G401.6 (cell line): ENCODE data around the gene FCN3.
A peak's percentile ranks its signal among the peaks of the same experiment; 100 is the strongest.
"Not testable (repeated sequence)": the region's sequence is repeated elsewhere in the genome, so short reads cannot be mapped to it uniquely, and the experiment has no call there.

Experiments used
- FAIRE-seq: peaks from 2 replicates; lab custom pipeline; 2012; peaks lifted over from hg19 to GRCh38; lab: Jason Lieb, UNC

Gene FCN3

DNA sequence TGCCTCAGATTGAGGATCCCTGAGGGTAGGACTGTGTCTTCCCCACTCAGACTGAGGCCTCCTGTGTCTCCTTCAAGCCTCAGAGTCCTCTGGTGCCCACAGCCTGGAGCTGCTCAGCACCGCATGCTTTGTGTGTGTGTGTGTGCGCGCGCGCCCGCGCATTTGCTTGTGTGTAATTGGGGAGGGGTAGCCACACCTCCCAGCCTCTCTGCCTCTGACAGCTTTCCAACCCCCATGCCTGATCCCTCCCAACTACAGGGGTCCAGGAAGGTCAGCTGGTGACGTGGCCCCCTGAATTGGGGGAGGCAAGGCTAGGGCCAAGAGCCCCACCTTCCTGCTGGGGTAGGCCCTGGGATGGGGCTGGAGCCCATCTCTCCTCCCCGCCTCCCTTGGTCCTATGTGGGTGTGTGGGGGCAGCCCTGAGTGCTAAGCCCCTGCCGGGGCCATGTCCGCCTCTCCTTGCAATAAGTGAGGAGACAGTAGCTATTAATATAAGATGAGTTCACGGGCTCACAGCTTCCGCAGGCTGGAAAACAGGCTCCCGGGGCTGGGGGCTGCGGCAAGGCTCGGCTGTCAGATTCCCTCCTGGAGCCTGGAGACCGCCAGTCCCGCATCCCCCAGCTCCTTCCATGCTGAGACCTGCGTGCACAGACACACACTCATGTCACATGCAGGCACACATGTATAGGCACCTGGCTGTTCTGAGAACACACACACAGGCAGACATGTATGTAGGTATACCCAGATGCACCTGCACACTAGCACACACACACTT lies 24.8 kb upstream of the FCN3 start:
- FAIRE-seq, result no peak

DNA sequence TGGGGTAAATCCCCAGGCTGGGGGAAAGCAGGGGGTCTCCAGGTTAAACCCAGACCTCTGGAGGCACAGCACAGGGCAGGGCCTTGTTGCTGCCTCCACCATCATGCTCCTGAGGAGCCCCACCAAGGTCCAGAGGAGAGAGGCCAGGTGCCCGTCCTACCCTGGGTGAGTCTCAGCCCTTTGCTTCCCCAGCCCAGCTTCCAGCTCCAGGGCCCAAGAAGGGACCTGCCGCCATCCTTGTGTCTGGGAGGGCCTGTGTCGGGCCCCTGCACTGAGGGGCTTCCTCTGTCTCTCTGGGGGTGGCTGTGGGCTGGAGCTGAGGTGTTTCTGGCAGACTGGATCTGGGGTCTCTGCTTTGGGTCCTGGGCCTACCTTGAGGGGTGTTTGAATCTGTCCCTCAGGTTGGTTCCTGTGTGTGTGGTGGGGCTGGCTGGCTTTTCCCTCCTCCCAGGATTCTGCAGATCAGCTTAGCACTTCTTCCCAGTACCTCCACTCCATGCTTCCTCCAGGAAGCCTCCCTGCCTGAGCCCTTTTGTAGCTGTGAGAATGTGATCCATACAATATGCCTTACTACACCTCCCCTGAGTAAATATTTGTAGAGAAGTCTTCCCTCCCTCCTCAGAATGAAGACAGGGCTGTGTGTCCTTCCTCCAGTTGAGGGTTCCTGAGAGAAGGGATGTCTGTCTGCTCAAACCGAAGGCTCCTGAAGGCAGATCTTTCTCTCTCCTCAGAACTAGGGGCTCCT lies 24.0 kb upstream of the FCN3 start:
- no peak for FAIRE-seq

DNA sequence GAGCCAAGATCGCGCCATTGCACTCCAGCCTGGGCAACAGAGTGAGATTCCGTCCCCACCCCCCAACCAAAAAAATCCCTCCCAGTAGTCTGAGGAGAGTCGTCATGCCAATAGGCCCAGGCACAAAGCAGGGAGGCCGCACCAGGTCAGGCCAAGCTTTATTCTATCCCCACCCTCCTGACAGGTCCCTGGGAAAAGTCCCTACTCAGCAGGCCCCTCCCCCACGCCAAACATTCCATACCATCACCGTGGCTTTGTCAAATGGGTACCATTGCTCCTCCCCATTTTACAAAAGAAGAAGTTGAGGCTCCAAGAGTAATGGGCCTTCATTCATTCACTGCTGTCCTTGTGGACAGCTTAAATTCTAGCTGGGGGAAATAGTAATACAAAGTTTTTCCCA lies 23.1 kb upstream of the FCN3 start:
- FAIRE-seq, result no peak

DNA sequence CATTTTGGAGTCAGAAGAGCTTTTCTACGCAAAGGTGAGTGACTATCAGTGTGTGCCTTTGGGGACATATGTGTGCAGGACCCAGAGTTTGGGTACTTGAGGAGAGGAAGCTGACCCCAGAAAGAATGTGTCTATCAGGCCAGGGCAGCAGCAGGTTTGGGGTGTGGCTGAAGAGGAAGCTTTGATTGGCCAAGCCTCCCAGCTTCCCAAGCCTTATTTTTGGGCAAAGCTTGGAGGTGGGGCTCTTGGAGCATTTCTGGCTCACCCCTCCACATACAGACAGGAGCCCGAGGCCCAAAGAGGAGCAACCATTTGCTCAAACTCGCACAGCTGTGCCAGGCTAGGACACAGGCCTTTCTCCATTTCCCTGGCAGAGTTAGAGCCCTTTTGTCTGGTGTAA lies 22.5 kb upstream of the FCN3 start:
- no peak for FAIRE-seq

DNA sequence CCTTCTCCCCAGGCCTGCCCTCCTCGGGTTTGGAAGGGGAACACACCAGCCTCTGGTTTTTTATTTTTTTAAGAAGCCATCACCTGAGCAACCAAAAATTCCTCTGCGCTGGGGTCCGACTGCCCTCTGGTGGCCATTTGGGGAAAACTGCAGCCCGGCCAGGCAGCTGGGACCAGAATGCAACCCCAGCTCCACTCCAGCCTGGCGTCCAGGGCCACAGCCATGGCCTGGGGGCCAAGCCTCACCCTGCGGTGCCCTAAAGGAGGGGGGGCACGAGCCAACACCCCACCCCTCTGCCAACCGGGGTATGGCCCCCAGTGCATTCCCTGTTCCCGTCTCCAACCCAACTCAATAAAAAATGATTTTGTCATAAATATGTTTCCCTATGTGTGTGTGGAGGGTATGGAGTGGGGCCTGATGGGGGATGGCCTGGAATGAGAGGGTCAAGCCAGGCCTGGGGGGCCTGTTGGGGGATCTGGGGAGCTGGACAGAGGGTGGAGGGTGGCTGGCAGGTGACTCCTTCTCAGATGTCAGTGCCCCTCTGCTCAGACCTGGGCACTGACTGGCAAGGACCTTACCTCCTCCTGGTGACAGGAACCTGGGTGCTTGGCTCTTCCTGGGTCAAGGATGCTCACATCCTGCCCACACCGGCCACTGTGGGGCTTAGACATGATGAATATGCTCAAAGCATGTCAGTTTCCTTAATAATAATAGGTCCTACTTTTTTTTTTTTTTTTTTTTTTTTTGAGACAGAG lies 21.0 kb upstream of the FCN3 start:
- FAIRE-seq, result peak; percentile 94

DNA sequence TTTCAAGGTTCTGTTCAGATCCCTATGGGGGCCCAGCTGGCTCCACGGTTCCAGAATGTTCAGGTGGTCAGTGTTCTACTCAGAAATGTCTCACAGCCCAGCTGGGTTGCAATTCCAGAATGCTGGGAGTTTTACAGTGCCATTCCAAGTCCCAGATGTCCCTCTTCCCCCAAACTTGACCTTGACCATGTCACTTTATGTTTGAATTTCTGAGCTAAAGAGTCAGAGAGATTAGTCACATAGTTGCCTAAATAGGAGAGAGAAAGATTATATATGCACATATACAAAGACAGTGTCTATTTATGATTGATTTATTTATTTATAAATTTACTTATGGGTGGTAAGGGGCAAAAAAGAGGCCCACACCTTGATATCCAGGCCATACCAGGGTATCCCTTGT lies 20.3 kb upstream of the FCN3 start:
- FAIRE-seq, result no peak

DNA sequence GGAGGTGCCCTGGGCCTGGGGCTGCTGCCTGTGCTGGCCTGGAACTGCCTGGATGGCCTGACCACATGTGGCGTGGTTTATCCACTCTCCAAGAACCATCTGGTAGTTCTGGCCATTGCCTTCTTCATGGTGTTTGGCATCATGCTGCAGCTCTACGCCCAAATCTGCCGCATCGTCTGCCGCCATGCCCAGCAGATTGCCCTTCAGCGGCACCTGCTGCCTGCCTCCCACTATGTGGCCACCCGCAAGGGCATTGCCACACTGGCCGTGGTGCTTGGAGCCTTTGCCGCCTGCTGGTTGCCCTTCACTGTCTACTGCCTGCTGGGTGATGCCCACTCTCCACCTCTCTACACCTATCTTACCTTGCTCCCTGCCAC lies 19.6 kb upstream of the FCN3 start:
- no peak for FAIRE-seq

DNA sequence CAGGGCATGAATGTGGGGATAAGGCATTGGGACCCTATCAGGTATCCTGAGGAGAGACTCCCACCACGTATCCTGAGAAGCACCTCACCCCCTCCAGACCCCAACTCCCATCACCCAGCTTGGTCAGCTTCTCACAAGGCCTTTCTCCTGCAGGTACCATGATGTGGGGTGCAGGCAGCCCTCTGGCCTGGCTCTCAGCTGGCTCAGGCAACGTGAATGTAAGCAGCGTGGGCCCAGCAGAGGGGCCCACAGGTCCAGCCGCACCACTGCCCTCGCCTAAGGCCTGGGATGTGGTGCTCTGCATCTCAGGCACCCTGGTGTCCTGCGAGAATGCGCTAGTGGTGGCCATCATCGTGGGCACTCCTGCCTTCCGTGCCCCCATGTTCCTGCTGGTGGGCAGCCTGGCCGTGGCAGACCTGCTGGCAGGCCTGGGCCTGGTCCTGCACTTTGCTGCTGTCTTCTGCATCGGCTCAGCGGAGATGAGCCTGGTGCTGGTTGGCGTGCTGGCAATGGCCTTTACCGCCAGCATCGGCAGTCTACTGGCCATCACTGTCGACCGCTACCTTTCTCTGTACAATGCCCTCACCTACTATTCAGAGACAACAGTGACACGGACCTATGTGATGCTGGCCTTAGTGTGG lies 19.1 kb upstream of the FCN3 start:
- no peak for FAIRE-seq

DNA sequence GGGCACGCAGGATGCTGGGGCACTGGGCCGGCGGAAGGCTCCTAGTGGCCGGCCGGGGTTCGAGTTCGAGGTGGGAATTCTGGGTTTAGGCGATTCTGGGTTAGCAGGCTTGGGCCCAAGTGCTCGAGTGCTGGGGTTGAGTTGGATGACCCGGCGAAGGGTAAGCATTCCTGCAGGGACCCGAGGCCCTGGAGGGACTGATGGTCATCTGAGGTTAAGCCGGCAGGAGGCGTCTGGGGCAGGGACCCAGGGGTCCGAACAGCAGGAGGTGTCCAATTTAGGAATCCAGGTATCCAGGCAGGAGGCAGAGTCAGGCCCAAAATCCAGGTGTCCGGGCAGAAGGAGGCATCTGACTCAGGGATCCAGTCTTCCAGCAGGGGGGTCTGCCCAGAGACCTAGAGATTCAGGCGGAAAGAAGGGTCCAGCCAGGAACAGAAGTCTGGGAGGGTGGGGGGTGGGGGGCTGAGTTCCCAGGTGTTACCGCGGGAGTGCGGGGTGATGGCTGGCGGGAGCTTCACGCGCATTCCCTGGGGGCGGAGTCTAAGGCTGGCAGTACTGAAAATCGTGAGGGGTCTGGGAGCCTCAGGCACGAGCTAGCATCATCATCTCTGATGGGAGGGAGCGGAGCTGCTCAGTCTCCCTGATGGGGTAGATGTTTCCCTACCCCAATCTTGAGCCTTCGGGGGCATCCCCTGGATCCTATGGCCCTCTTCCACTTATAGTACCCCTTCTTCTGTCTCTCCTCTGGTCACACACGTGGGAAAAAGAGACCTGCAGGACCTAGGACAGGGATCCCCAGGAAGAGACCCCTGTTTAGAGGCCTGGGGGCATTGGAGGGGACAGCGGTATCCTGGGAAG lies 18.4 kb upstream of the FCN3 start:
- no peak for FAIRE-seq

DNA sequence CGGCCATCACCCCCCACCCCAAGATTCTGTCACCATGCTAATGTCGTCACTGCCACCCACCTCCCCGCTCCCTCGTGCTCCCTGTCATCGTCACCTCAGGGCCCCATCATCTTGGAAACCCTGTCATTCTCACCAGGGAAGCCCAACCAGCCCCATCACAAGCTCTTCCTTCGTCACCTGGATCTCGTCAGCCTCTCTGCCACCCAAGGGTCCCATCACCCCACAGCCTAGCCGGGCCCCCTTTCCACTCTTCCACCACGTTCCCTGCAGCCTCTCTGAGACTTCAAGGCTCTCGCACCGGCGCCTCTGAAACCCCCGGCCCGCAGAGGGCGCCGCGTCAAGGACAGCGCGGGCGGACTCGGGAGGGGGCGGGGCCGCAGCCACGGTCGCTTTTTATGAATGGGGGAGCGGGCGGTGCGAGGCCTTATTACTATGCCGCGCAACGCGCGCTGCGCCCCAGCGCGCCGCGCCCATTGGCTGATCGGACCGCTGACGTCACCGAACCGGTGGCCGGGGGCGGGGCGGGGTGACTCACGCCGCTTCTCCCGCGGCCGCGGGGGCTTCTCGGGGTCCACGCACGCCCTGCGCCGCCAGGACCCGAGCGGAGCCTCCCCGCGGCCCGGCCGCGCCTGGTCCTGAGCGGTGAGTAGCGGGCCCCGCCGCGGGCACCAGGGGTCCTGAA lies 17.6 kb upstream of the FCN3 start, which contains the start of gene GPR3:
TSS of gene GPR3 (plus strand) at position 527 of the 682 bp plus-strand sequence. CDS start 1,177 bp downstream, outside the sequence.
- FAIRE-seq, result peak; percentile 76

DNA sequence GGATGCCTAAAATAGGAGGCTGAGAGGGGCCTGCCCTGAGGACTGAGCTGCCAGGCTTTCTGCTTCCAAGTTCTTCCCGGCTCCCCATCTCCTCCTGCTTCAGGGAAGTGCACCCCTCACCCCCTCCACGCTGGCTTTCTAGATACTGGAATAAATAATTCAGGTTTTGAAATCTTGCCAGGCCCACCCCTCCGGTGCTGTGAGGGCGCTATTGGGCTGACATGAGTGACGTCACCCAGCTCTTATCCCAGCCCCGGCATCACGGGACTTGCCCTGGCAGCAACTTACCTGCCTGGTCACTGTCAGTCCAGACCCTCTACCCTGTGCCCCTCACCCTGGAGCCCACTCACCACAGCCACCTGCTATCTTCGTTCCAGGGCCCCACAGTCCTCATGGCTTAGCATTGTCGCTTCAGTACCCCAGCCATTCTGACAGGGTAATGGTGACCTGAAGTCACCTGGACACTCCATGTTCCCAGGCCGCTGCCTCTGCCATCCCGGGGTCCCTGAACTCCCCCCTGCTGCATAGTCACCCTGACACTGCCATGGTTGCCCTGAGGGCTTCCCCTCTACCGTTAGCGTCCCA lies 17.0 kb upstream of the FCN3 start:
- FAIRE-seq, result no peak

DNA sequence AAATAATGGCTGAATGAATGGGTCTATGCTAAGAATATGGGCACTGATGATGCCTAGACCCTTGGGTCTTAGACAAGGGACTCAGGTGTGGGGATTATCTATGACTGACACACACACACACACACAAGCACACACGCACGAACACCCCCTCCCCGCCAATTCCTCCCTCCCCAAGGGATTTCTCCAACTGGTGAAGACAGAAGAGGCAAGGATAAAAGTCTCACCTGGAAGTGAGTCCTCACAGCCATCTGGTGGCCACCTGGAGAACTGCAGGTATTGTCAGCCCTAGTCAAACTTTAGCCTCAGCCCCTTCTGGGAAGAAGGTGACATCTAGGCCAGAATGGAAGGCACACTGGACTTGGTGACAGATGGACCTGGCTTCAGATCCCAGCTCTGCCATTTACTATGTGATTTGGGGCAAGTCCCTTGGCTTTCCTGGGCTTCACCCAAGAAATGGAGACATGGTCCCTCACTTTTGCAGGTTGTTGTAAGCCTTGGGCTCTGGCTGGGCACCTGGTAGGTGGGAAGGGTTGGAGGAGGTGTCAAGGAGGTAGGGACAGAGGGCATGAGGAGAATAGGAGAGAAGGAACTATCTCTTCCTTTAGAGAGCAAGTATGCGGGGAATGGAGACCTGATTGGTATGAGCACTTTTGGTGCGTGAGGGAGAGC lies 13.8 kb upstream of the FCN3 start:
- peak; percentile 17 for FAIRE-seq

DNA sequence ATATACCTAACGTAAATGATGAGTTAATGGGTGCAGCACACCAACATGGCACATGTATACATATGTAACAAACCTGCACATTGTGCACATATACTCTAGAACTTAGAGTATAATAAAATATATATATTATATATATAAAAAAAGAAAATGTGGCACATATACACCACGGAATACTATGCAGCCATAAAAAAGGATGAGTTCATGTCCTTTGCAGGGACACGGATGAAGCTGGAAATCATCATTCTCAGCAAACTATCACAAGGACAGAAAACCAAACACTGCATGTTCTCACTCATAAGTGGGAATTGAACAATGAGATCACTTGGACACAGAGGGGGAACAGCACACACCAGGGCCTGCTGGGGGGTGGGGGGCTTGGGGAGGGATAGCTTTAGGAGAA lies 10.2 kb upstream of the FCN3 start:
- FAIRE-seq, result not testable (repeated sequence)

DNA sequence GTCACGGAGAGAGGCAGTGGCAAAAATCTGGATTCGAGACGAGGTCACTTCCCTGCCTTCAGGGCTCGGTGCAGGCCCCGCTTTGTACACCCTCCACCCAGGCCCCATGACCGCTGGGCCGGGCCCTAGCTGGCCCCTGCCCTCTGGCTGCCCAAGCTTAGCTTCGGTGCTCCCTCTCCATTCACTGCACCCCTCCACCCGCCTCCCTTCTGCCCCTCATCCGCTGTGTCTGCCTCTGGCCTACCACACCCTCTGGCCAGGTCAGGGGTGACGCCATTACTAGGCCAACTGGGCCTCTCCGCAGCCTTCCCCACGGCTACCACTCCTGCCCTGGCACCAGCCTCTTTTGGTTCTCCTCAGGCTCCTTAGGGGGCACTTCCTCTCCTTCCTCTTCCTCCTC lies 9.0 kb upstream of the FCN3 start:
- FAIRE-seq, result no peak

DNA sequence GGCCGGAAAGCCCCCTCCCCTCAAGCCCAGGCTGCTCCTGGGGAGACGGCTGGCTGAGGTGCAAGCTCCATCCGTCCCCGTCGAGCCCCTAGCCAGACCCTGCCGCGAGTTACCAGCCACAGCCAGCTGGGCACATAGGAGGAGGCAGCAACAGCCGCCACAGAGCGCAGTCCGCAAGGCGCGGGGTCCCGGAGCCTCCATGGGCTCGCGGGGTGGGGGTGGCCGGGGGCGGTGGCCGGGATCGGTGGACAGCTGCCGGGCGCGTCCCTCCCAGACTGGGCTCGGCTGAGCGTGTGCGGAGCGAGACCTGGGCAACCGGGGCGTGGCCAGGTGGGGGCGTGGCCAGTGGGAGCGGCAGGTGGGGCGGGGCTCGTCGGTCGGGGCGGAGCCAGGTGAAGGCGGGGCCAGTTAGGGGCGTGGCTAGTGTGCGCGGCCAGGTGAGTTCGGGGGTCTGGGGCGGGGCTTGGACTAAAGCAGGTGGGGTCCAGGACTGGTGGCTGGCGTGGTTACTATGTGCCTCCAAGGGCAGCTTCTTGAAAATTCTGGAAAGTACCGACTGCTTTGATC lies 8.5 kb upstream of the FCN3 start, which contains the start of gene CD164L2:
TSS of gene CD164L2 (minus strand) at position 295 of the 567 bp plus-strand sequence. CDS start at position 201, 94 bp downstream.
- FAIRE-seq, result no peak

DNA sequence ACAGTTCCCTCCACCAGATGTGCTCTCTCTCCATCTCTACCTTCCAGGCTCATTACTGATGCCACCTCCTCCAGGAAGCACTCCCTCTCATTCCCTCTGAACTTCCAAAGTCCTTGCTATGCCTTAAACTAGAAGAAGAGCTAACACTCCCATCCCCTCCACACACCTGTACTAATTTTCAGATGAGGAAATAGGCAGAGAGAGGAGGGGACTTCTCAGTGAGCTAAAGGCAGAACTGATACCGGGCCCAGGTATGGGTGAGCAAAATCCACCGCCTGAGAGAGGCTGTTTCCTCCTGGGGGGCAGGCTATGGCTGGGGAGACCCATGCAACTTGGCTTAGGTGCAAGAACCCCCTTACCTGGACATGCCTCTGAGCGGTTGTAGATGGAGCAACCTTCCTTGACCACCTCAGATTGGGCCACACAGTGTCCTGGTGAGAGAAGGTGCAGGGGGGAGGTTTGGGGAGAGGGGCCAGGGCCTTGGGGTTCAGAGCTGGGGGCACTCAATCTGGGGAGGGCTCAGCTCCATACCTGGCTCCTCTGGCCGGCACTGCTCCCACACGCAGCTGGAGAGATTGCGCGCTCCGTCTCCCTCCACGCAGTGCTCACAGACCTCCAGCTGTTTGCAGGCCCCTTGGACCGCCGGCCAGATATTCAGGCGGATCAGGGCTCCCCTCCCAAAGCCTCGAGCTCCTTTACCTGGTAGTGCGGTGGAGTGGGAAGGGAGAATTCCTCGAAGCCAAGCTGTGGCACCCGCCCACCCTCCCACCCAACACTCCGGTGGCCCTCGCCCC lies 7.5 kb upstream of the FCN3 start:
- FAIRE-seq, result no peak

DNA sequence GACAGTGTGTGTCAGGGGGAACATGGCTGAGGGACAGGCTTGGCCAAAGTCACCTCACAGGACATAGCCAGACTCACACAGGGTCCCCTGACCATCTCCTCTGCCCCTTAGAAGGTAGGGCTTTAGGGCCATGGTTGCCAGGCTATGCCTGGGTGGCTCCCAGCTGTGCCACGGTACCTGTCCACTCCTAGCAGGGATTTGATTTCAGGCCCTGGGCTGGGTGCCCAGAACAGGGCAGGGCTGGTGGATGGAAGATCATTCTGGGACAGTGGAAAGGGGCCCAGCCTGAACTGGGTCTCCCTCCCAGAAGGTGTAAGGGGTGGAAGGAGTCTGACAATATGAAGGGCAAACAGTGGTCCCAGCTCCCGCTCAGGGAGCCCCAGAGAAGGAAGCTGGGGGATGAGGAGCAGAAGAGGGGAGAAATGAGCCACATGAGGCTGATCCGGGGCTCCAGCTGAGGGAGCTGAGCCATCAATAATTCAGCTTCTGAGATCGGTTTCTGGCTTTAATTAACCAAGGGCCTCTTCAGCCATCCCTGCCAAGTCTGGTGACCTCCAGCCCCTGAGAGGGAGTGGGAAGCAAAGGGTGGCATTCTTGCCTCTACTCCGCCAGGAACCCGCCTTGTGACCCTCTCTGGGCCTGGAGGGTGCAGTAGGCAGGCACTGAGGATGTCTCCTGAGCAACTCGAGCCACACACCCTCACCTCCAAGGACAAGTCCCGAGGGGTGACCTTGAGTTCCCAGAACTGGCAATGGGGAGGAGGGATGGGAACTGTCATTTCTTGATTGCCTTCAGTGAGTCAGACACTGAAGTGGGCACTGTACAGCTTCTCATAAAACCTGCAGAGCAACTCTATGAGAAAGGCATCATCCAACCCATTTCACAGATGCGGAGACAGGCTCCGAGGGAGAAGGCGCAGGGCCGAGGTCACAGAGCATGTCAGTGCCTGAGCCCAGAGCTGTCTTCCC lies 6.4 kb upstream of the FCN3 start:
- FAIRE-seq, result no peak
